ENCODE data around the gene RSL1D1.

RSL1D1 gene

GRCh38 chr16:11851294-11852091, at the start of gene RSL1D1:
RSL1D1 (minus strand) TSS chr16:11851542; CDS start chr16:11851512, 30 bp downstream.
- Mint-ChIP-seq H3K27me3 (no peaks in the 10 kb centered on the region), H3K4me1 (peaks cover 52% of the 10 kb centered on the region), H3K27ac (peak within 1 kb of the TSS; percentile 95), H3K36me3 (peaks cover 27% of the 10 kb centered on the region), H3K9me3 (no peaks in the 10 kb centered on the region), H3K4me3 (peak within 1 kb of the TSS; percentile 96)
- peak; percentile 96 for ATAC-seq

GRCh38 chr16:11901091-11901490, 49.7 kb upstream of the RSL1D1 start:
- Mint-ChIP-seq H3K27ac (no peak overlapping the region), H3K4me3 (no peak overlapping the region), H3K4me1 (peaks cover 48% of the 10 kb centered on the region), H3K36me3 (peaks cover 12% of the 10 kb centered on the region), H3K9me3 (no peaks in the 10 kb centered on the region), H3K27me3 (no peaks in the 10 kb centered on the region)
- ATAC-seq = no peak

GRCh38 chr16:11896486-11897176, 45.3 kb upstream of the RSL1D1 start:
- Mint-ChIP-seq H3K36me3 (peaks cover 27% of the 10 kb centered on the region), H3K4me1 (peaks cover 29% of the 10 kb centered on the region), H3K27ac (peak overlapping the region; percentile 32), H3K9me3 (no peaks in the 10 kb centered on the region), H3K27me3 (no peaks in the 10 kb centered on the region), H3K4me3 (no peak overlapping the region)
- ATAC-seq = no peak

GRCh38 chr16:11893571-11893970, 42.2 kb upstream of the RSL1D1 start:
- Mint-ChIP-seq H3K4me3 (no peak overlapping the region), H3K27ac (no peak overlapping the region), H3K27me3 (no peaks in the 10 kb centered on the region), H3K9me3 (no peaks in the 10 kb centered on the region), H3K4me1 (peaks cover 6% of the 10 kb centered on the region), H3K36me3 (peaks cover 27% of the 10 kb centered on the region)
- no peak for ATAC-seq

- Mint-ChIP-seq H3K9me3 (no peaks in the 10 kb centered on the region), H3K27me3 (no peaks in the 10 kb centered on the region), H3K27ac (no peak overlapping the region), H3K36me3 (peaks cover 30% of the 10 kb centered on the region), H3K4me1 (peaks cover 6% of the 10 kb centered on the region), H3K4me3 (no peak overlapping the region)
- ATAC-seq = no peak
Measured at GRCh38 chr16:11892761-11893160, 41.4 kb upstream of the RSL1D1 start.

GRCh38 chr16:11890231-11890965, 39.1 kb upstream of the RSL1D1 start:
- Mint-ChIP-seq H3K27ac (no peak overlapping the region), H3K27me3 (no peaks in the 10 kb centered on the region), H3K4me3 (no peak overlapping the region), H3K36me3 (peaks cover 28% of the 10 kb centered on the region), H3K9me3 (no peaks in the 10 kb centered on the region), H3K4me1 (no peaks in the 10 kb centered on the region)
- no peak for ATAC-seq

- no peaks in the 10 kb centered on the region for H3K4me1 Mint-ChIP-seq
- no peaks in the 10 kb centered on the region for H3K27me3 Mint-ChIP-seq
- ATAC-seq = no peak
- no peak overlapping the region for H3K4me3 Mint-ChIP-seq
- H3K27ac Mint-ChIP-seq = no peak overlapping the region
- H3K9me3 Mint-ChIP-seq = no peaks in the 10 kb centered on the region
- H3K36me3 Mint-ChIP-seq = peaks cover 15% of the 10 kb centered on the region
Measured at GRCh38 chr16:11886881-11887280, 35.5 kb upstream of the RSL1D1 start.

- Mint-ChIP-seq H3K4me3 (no peak overlapping the region), H3K4me1 (no peaks in the 10 kb centered on the region), H3K9me3 (no peaks in the 10 kb centered on the region), H3K36me3 (peaks cover 37% of the 10 kb centered on the region), H3K27me3 (no peaks in the 10 kb centered on the region), H3K27ac (no peak overlapping the region)
- ATAC-seq = no peak
Measured at GRCh38 chr16:11884035-11884434, 32.7 kb upstream of the RSL1D1 start.

GRCh38 chr16:11880007-11880406, 28.7 kb upstream of the RSL1D1 start:
- Mint-ChIP-seq H3K27me3 (no peaks in the 10 kb centered on the region), H3K4me1 (no peaks in the 10 kb centered on the region), H3K9me3 (no peaks in the 10 kb centered on the region), H3K36me3 (peaks cover 36% of the 10 kb centered on the region), H3K27ac (no peak overlapping the region), H3K4me3 (no peak overlapping the region)
- no peak for ATAC-seq

GRCh38 chr16:11877374-11877773, 26.0 kb upstream of the RSL1D1 start:
- Mint-ChIP-seq H3K4me1 (no peaks in the 10 kb centered on the region), H3K4me3 (no peak overlapping the region), H3K36me3 (peaks cover 46% of the 10 kb centered on the region), H3K9me3 (no peaks in the 10 kb centered on the region), H3K27ac (no peak overlapping the region), H3K27me3 (no peaks in the 10 kb centered on the region)
- ATAC-seq = no peak

- Mint-ChIP-seq H3K4me1 (no peaks in the 10 kb centered on the region), H3K36me3 (peaks cover 41% of the 10 kb centered on the region), H3K27me3 (no peaks in the 10 kb centered on the region), H3K4me3 (no peak overlapping the region), H3K27ac (no peak overlapping the region), H3K9me3 (no peaks in the 10 kb centered on the region)
- no peak for ATAC-seq
Measured at GRCh38 chr16:11876306-11876705, 25.0 kb upstream of the RSL1D1 start.

- Mint-ChIP-seq H3K27me3 (no peaks in the 10 kb centered on the region), H3K9me3 (no peaks in the 10 kb centered on the region), H3K4me3 (no peak overlapping the region), H3K4me1 (no peaks in the 10 kb centered on the region), H3K27ac (no peak overlapping the region), H3K36me3 (peaks cover 35% of the 10 kb centered on the region)
- no peak for ATAC-seq
Measured at GRCh38 chr16:11875721-11876120, 24.4 kb upstream of the RSL1D1 start.

- Mint-ChIP-seq H3K4me3 (no peak overlapping the region), H3K4me1 (no peaks in the 10 kb centered on the region), H3K27ac (no peak overlapping the region), H3K9me3 (no peaks in the 10 kb centered on the region), H3K27me3 (no peaks in the 10 kb centered on the region), H3K36me3 (peaks cover 20% of the 10 kb centered on the region)
- ATAC-seq = no peak
Measured at GRCh38 chr16:11871193-11871592, 19.9 kb upstream of the RSL1D1 start.

GRCh38 chr16:11870399-11870798, 19.1 kb upstream of the RSL1D1 start:
- no peaks in the 10 kb centered on the region for H3K27me3 Mint-ChIP-seq
- ATAC-seq = no peak
- H3K4me1 Mint-ChIP-seq = peaks cover 4% of the 10 kb centered on the region
- H3K9me3 Mint-ChIP-seq = no peaks in the 10 kb centered on the region
- no peak overlapping the region for H3K4me3 Mint-ChIP-seq
- no peak overlapping the region for H3K27ac Mint-ChIP-seq
- H3K36me3 Mint-ChIP-seq = peaks cover 14% of the 10 kb centered on the region

- ATAC-seq = no peak
- Mint-ChIP-seq H3K4me1 (peaks cover 12% of the 10 kb centered on the region), H3K9me3 (no peaks in the 10 kb centered on the region), H3K4me3 (no peak overlapping the region), H3K27me3 (no peaks in the 10 kb centered on the region), H3K27ac (no peak overlapping the region), H3K36me3 (peaks cover 6% of the 10 kb centered on the region)
Measured at GRCh38 chr16:11869353-11870228, 18.2 kb upstream of the RSL1D1 start.
